ENCODE results near the gene PDGFRB. TPM values are rescaled to one million over a fixed set of nuclear protein-coding genes. Genes with fewer than 3 reads are reported as not detected.

The PDGFRB gene
- total and polyA plus RNA-seq, 2 of the 4 experiments (the other 2 are of a cell fraction), result 108 to 124 TPM

GRCh38 chr5:150144246-150144801, 11.3 kb downstream of the PDGFRB start:
- Histone ChIP-seq H3K4me3 (ENCODE audit: insufficient read depth, low read depth, low read length) (no peak overlapping the region), H4K91ac (ENCODE audit: insufficient read depth, low read depth, low read length) (peak overlapping the region; percentile 99), H3K27me3 (ENCODE audit: control insufficient read depth, insufficient read depth, low read length) (no peaks in the 10 kb centered on the region), H3K14ac (replicated peaks; ENCODE audit: low read depth, low read length) (peak overlapping the region; percentile 98), H2BK20ac (ENCODE audit: low read depth, low read length) (peak overlapping the region; percentile 98), H2BK5ac (ENCODE audit: low read depth, low read length, poor library complexity, severe bottlenecking) (peak overlapping the region; percentile 98), H4K5ac (ENCODE audit: low read depth, low read length) (peak overlapping the region; percentile 95), H2AFZ (replicated peaks; ENCODE audit: low read length, poor library complexity) (peak overlapping the region; percentile 55), H4K8ac (ENCODE audit: low read depth in 2 of 2, low read length in 2 of 2) (peak overlapping the region; percentile 98 to 100), H3K9me1 (ENCODE audit: insufficient read depth, low read length) (peaks cover 30% of the 10 kb centered on the region), H4K20me1 (ENCODE audit: insufficient read depth, low read length) (peaks cover 14% of the 10 kb centered on the region; the same call in 1 of the 2 replicates), H3K27ac (ENCODE audit: insufficient read depth, low read length) (peak overlapping the region; percentile 98), H2AK5ac (ENCODE audit: low read depth, low read length) (peak overlapping the region; percentile 97), H3K23ac (ENCODE audit: low read depth, low read length) (peak overlapping the region; percentile 99), H3K4me1 (ENCODE audit: control insufficient read depth, insufficient read depth, low read length) (peaks cover 60% of the 10 kb centered on the region), H3K56ac (ENCODE audit: extremely low read depth, insufficient read depth, low read length) (peak overlapping the region; percentile 99), H3K36me3 (ENCODE audit: control insufficient read depth, insufficient read depth, low read length) (peaks cover 27% of the 10 kb centered on the region), H3K9ac (ENCODE audit: low read depth, low read length) (peak overlapping the region; percentile 75), H3K4me2 (ENCODE audit: low read depth, low read length) (peak overlapping the region; percentile 45), H2BK15ac (ENCODE audit: low read depth, low read length) (peak overlapping the region; percentile 95; the same call in 2 of the 3 replicates), H3K18ac (ENCODE audit: low read depth, low read length) (peak overlapping the region; percentile 79), H3K4ac (ENCODE audit: low read depth, low read length) (peak overlapping the region; percentile 100), H3K9me3 (ENCODE audit: control insufficient read depth, insufficient read depth, low read length) (no peaks in the 10 kb centered on the region), H3K79me1 (ENCODE audit: low read depth in 1 of 2, low read length in 2 of 2) (peaks cover 17 to 78% of the 10 kb centered on the region in 2 experiments), H2AK9ac (replicated peaks; ENCODE audit: low read depth, low read length, poor library complexity) (peak overlapping the region; percentile 100), H2BK120ac (ENCODE audit: low read depth, low read length) (peak overlapping the region; percentile 100)
- in situ Hi-C loops (cut with MboI; ENCODE audit: low sequenced_read_pairs) (no loop called here), dilution Hi-C loops (cut with HindIII; ENCODE audit: low sequenced_read_pairs, unreplicated experiment) (no loop called here), intact Hi-C loops (cut with micrococcal nuclease) (no loop called here)
- DNase-seq (peak; percentile 86), ATAC-seq (ENCODE audit: low read depth) (peak; percentile 2; the same call in 1 of the 2 replicates)
- peak; percentile 45; the same call in 1 of the 2 replicates for TF ChIP-seq BHLHE40 (IDR thresholded peaks at IDR 0.05; ENCODE audit: low read depth, low read length)
- peak; percentile 73; the same call in 1 of the 2 replicates for TF ChIP-seq MAZ (IDR thresholded peaks at IDR 0.05; ENCODE audit: borderline replicate concordance, low read depth, low read length)
- TF ChIP-seq CTCF (conservative IDR thresholded peaks at IDR 0.05; ENCODE audit: low read depth, low read length), result no peak
- no CpG with 5 or more reads among the region's 14 CpGs for WGBS, 2 experiments (ENCODE audit: extremely low coverage in 2 of 2, insufficient read length in 1 of 2)
- ChIA-PET POLR2A (ENCODE audit: unreplicated experiment) (interaction anchor here (0.8 to 1.4 kb wide), 2 partner anchors 10 to 12 kb away, joined by 3 to 5 read pairs; partner anchors contain the start of gene PDGFRB), CTCF (no interaction called here)
- no TSS peak for BruUV-seq (replicated peaks)
